Panc1 (cell line): ENCODE measurements around the gene LMLN. TPM values are rescaled to one million over a fixed set of nuclear protein-coding genes. Genes with fewer than 3 reads are reported as not detected.

Experiments
- ATAC-seq: fragments of 200-7000 bp; cut with Tn5 transposase; 2 replicates; pipeline ENCODE4 v1.9.1; 2020; ENCODE audit warnings: mild to moderate bottlenecking, moderate library complexity
- BruUV-seq: library from RNA; stranded (reverse); fragments of 400-500 nt; replicated peaks from 2 replicates; lab custom pipeline; 2021; lab: Mats Ljungman, UMichigan
- CTCF ChIA-PET: fragments of 300-600 bp; sonication (Branson Sonifier 250); formaldehyde crosslinking; loops from one replicate; lab custom pipeline; 2022; ENCODE audit warnings: antibody characterized with exemption; lab: Charles Lee
- POLR2A ChIA-PET: fragments of 300-600 bp; sonication (Branson Sonifier 250); formaldehyde crosslinking; loops from one replicate; lab custom pipeline; 2022; ENCODE audit warnings: antibody characterized with exemption; lab: Charles Lee
- DNase-seq: peaks from one replicate; pipeline ENCODE4 v3.0.0-alpha.2; 2010; ENCODE audit warnings: low read depth, low spot score
- H3K27ac ChIP-seq: 2 replicates; pipeline ENCODE4 v1.5.1; 2011; ENCODE audit warnings: mild to moderate bottlenecking, low read length, inconsistent platforms
- H3K27me3 ChIP-seq: fragments of 200-500 bp; sonication (Bioruptor generic); 2 replicates; pipeline ENCODE4 v1.6.0; 2014; ENCODE audit warnings: low read length, inconsistent platforms; ENCODE audit not compliant: control insufficient read depth, insufficient read depth
- H3K36me3 ChIP-seq: fragments of 200-500 bp; sonication (Bioruptor generic); 2 replicates; pipeline ENCODE4 v1.5.1; 2014; ENCODE audit warnings: inconsistent platforms, mild to moderate bottlenecking, low read length, moderate library complexity; ENCODE audit not compliant: control insufficient read depth, insufficient read depth
- H3K4me1 ChIP-seq: 2 replicates; pipeline ENCODE4 v1.5.1; 2011; ENCODE audit warnings: inconsistent platforms, mild to moderate bottlenecking, low read length, moderate library complexity; ENCODE audit not compliant: control insufficient read depth, insufficient read depth
- H3K4me3 ChIP-seq, 2 experiments: 2 replicates each; pipeline ENCODE4 v1.5.1; 2011 to 2012; ENCODE audit warnings: low read depth in 2 of 2, low read length in 2 of 2, mild to moderate bottlenecking in 2 of 2, inconsistent platforms in 1 of 2, moderate library complexity in 1 of 2
- H3K9me3 ChIP-seq: fragments of 200-500 bp; sonication (Bioruptor generic); 2 replicates; pipeline ENCODE4 v1.5.1; 2014; ENCODE audit warnings: low read depth, mild to moderate bottlenecking, inconsistent platforms, low read length, moderate library complexity; ENCODE audit not compliant: control insufficient read depth, insufficient read depth
- CTCF ChIP-seq: fragments of 450-650 bp; IDR thresholded peaks from 2 replicates; pipeline ENCODE4 v1.5.1; 2017; ENCODE audit warnings: mild to moderate bottlenecking
- POLR2AphosphoS5 ChIP-seq: IDR thresholded peaks from 2 replicates; pipeline ENCODE4 v1.6.1; 2012; ENCODE audit warnings: mild to moderate bottlenecking, low read depth, low read length, moderate library complexity
- REST ChIP-seq, 2 experiments: IDR thresholded peaks; 2 replicates each; pipeline ENCODE4 v1.6.1; 2011 to 2012; ENCODE audit warnings: low read depth in 2 of 2, control low read depth in 1 of 2, low read length in 1 of 2, mild to moderate bottlenecking in 1 of 2, moderate library complexity in 1 of 2; ENCODE audit not compliant: insufficient read depth in 1 of 2
- SIN3A ChIP-seq: IDR thresholded peaks from 2 replicates; pipeline ENCODE4 v1.6.1; 2012; ENCODE audit warnings: low read depth, mild to moderate bottlenecking, low read length, moderate library complexity, borderline replicate concordance; ENCODE audit not compliant: insufficient read depth
- TCF7L2 ChIP-seq: IDR thresholded peaks from 2 replicates; pipeline ENCODE4 v1.6.1; 2011; ENCODE audit warnings: mild to moderate bottlenecking, low read depth, low read length, inconsistent platforms
- in situ Hi-C: cut with HindIII; loops from 2 replicates; pipeline ENCODE4 v1.10.0; 2016; ENCODE audit warnings: low sequenced_read_pairs, low pct_unique_long_range_greater_than_20kb
- intact Hi-C: fragments of 100-400 bp; cut with micrococcal nuclease; formaldehyde crosslinking; loops from one replicate; pipeline ENCODE4 v1.10.0; 2022; ENCODE audit not compliant: unreplicated experiment
- total RNA-seq: library from RNA; stranded (reverse); gene quantifications from one replicate; pipeline ENCODE4 v1.2.1, GENCODE V29; 2021; ENCODE audit not compliant: unreplicated experiment

Gene LMLN
- total RNA-seq, 1 experiment from 2014 or later = 21.8 TPM

GRCh38 chr3:197912741-197913476, 47.1 kb upstream of the LMLN start:
- H3K27me3 ChIP-seq = no peaks in the 10 kb centered on the region
- ChIA-PET POLR2A (interaction anchor here (0.7 kb wide), 1 partner anchor 29 kb away, joined by 3 read pairs; no protein-coding TSS in a partner anchor), CTCF (interaction anchor here (1.1 kb wide), 1 partner anchor 25 kb away, joined by 7 read pairs; no protein-coding TSS in a partner anchor)
- no peaks in the 10 kb centered on the region for H3K9me3 ChIP-seq
- H3K4me3 ChIP-seq = peak overlapping the region in 1 of 2 experiments; percentile 19; a peak in 2 of 4 replicates
- H3K4me1 ChIP-seq = no peaks in the 10 kb centered on the region
- H3K27ac ChIP-seq = no peak overlapping the region
- TF ChIP-seq SIN3A (no peak), TCF7L2 (no peak), REST (IDR thresholded peaks at IDR 0.05; ENCODE audit: insufficient read depth in 1 of 2, low read depth in 2 of 2, low read length in 1 of 2) (no peak), CTCF (no peak), POLR2AphosphoS5 (no peak)
- ATAC-seq (peak; percentile 79), DNase-seq (no peak)
- BruUV-seq = no TSS peak
- intact Hi-C loops = no loop called here
- in situ Hi-C loops = no loop called here
- no peaks in the 10 kb centered on the region for H3K36me3 ChIP-seq

- H3K27ac ChIP-seq = no peak overlapping the region
- ATAC-seq (no peak), DNase-seq (no peak)
- H3K27me3 ChIP-seq = no peaks in the 10 kb centered on the region
- no peak for TF ChIP-seq CTCF
- TF ChIP-seq REST (IDR thresholded peaks at IDR 0.05; ENCODE audit: insufficient read depth in 1 of 2, low read depth in 2 of 2, low read length in 1 of 2) = no peak
- TF ChIP-seq SIN3A = no peak
- TF ChIP-seq TCF7L2 = no peak
- no peak for TF ChIP-seq POLR2AphosphoS5
- H3K36me3 ChIP-seq = no peaks in the 10 kb centered on the region
- H3K9me3 ChIP-seq = no peaks in the 10 kb centered on the region
- in situ Hi-C loops (no loop called here), intact Hi-C loops (no loop called here)
- H3K4me1 ChIP-seq = no peaks in the 10 kb centered on the region
- ChIA-PET POLR2A (no interaction called here), CTCF (no interaction called here)
- BruUV-seq = no TSS peak
- no peak overlapping the region for H3K4me3 ChIP-seq
These were observed 46.2 kb upstream of the LMLN start for GRCh38 chr3:197913641-197914380.
